Keratinocyte (primary cell): ENCODE results near the gene IFT52.

Source experiments
- CTCF ChIP-seq, 3 experiments: IDR thresholded peaks in 1 of 3; conservative IDR thresholded peaks in 1 of 3; optimal IDR thresholded peaks in 1 of 3; 2 replicates in 2 of 3; 3 replicates in 1 of 3; pipeline versions ENCODE3 to v1.5.1; 2011; ENCODE audit warnings: low read length in 3 of 3, mild to moderate bottlenecking in 3 of 3, moderate library complexity in 2 of 3, control low read depth in 1 of 3, inconsistent platforms in 1 of 3; ENCODE audit not compliant: insufficient read depth in 2 of 3; ENCODE audit errors: extremely low read depth in 1 of 3
- EZH2 ChIP-seq: IDR thresholded peaks from one replicate; pipeline ENCODE4 v1.6.1; 2012; ENCODE audit warnings: inconsistent platforms, mild to moderate bottlenecking, low read length, moderate library complexity

- no peak for TF ChIP-seq CTCF (optimal IDR thresholded peaks at IDR 0.05 in 1 of 3, IDR thresholded peaks at IDR 0.05 in 1 of 3, conservative IDR thresholded peaks at IDR 0.05 in 1 of 3; ENCODE audit: extremely low read depth in 1 of 3, insufficient read depth in 2 of 3, low read length in 3 of 3)
- TF ChIP-seq EZH2, result no peak
Measured at GRCh38 chr20:43541214-43541613, 49.5 kb upstream of the IFT52 start.
